ENCODE data around the gene C6orf132. TPM values are rescaled to one million over a fixed set of nuclear protein-coding genes. Genes with fewer than 3 reads are reported as not detected.

C6orf132 gene
- total and polyA plus RNA-seq, 2 of the 8 experiments (the other 6 are each of a cell fraction or from before 2014, with no cell fraction given): 31.5 to 64.0 TPM

DNA sequence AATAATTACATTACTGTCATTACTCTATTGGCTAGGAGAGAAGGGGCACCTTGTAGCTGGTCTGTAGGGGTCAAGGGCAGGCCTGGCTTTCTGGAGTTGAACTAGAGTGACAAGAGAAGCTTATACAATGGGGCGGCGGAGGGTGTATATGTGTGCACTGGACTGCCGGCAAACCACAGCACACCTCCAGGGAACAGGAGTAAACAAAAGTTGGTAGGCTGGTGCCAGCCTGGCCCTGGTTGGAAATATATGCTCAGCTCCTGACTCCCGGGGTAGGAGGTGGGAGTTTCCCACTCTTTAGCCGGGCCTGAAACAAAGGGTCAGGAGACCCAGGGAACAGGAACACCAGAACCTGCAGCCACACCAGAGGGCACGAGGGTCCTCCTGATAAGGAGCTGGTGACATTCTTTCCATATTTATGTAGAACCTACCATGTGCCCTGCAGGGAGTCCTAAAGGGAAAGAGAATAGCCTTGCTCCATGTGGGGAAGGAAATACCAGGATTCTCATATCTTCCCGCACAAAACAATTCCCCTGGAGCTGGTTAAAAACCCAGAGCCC lies 5.1 kb downstream of the C6orf132 start:
- peak overlapping the region in 1 of 4 experiments; percentile 38; a peak in 3 of 7 replicates for H3K9ac ChIP-seq (replicated peaks in 1 of 4; ENCODE audit: extremely low read depth in 1 of 4, low read depth in 3 of 4, low read length in 3 of 4)
- peak; percentile 14 for TF ChIP-seq ASH2L (IDR thresholded peaks at IDR 0.05; ENCODE audit: low read length)
- no peak for TF ChIP-seq JUND (IDR thresholded peaks at IDR 0.05; ENCODE audit: low read length)
- no peak for TF ChIP-seq SP1 (IDR thresholded peaks at IDR 0.05; ENCODE audit: low read depth, low read length)
- TF ChIP-seq SAP30 (IDR thresholded peaks at IDR 0.05; ENCODE audit: insufficient read depth, insufficient replicate concordance, low read length): no peak
- TF ChIP-seq SUZ12 (IDR thresholded peaks at IDR 0.05; ENCODE audit: low read length): no peak
- no peak for TF ChIP-seq CEBPB (IDR thresholded peaks at IDR 0.05; ENCODE audit: low read depth, low read length)
- TF ChIP-seq SIN3A (conservative IDR thresholded peaks at IDR 0.05 in 1 of 2, IDR thresholded peaks at IDR 0.05 in 1 of 2; ENCODE audit: low read depth in 1 of 2, low read length in 2 of 2): 0 out of 4 replicates have a peak, but pooled peaks of 1 of the 2 experiments have one; percentile 11
- no peak for TF ChIP-seq JUN (IDR thresholded peaks at IDR 0.05; ENCODE audit: low read depth, low read length)
- TF ChIP-seq RNF2 (IDR thresholded peaks at IDR 0.05; ENCODE audit: borderline replicate concordance, low read depth, low read length, missing control alignments, poor library complexity, severe bottlenecking): no peak
- TF ChIP-seq RXRA (IDR thresholded peaks at IDR 0.05; ENCODE audit: insufficient read depth, low read depth, low read length): no peak
- TF ChIP-seq SP4 (IDR thresholded peaks at IDR 0.05; ENCODE audit: low read length): no peak
- no peak for TF ChIP-seq CHD2 (IDR thresholded peaks at IDR 0.05; ENCODE audit: low read length)

More for the DNA sequence above, 5.1 kb downstream of the C6orf132 start:
- H3K4me2 ChIP-seq (ENCODE audit: insufficient read depth in 1 of 2, low read depth in 2 of 2, low read length in 2 of 2): peak overlapping the region; percentile 57 to 84
- peaks cover 28 to 65% (median 47%) of the 10 kb centered on the region in 4 experiments for H3K4me1 ChIP-seq (replicated peaks in 1 of 4; ENCODE audit: control insufficient read depth in 3 of 4, insufficient read depth in 4 of 4, low read length in 3 of 4)
- H2BK12ac ChIP-seq (ENCODE audit: low read depth, low read length): peak overlapping the region; percentile 71; the same call in 1 of the 2 replicates
- H2BK20ac ChIP-seq (ENCODE audit: low read length): peak overlapping the region; percentile 40; the same call in 1 of the 2 replicates
- H4K5ac ChIP-seq (ENCODE audit: insufficient read length, low read depth, low read length): peak overlapping the region; percentile 42
- H4K8ac ChIP-seq (ENCODE audit: extremely low read depth, insufficient read depth, low read length): no peak overlapping the region; the same call in 1 of the 2 replicates
- H2BK5ac ChIP-seq (ENCODE audit: low read depth, low read length): peak overlapping the region; percentile 76
- peaks cover 12% of the 10 kb centered on the region for H3K79me1 ChIP-seq (ENCODE audit: low read depth, low read length)
- peaks cover 0 to 7% (median 4%) of the 10 kb centered on the region in 4 experiments; a peak in 4 of 8 replicates for H3K36me3 ChIP-seq (ENCODE audit: control insufficient read depth in 2 of 4, insufficient read depth in 4 of 4, low read length in 3 of 4)
- H3K56ac ChIP-seq (replicated peaks; ENCODE audit: insufficient read length, low read depth, low read length): peak overlapping the region; percentile 5
- H3K23me2 ChIP-seq (ENCODE audit: low read depth, low read length): peaks cover 8% of the 10 kb centered on the region
- no peak overlapping the region for H2AFZ ChIP-seq (ENCODE audit: low read length)
- H3K27me3 ChIP-seq (replicated peaks in 1 of 4; ENCODE audit: control insufficient read depth in 3 of 4, extremely low read depth in 1 of 4, insufficient read depth in 3 of 4, low read length in 3 of 4): no peaks in the 10 kb centered on the region
- 0 out of 2 replicates have a peak overlapping the region, but pooled peaks have one; percentile 8 for H2AK5ac ChIP-seq (ENCODE audit: low read depth, low read length)
- H3K4me3 ChIP-seq (ENCODE audit: extremely low read depth in 1 of 4, insufficient read depth in 2 of 4, low read depth in 3 of 4, low read length in 4 of 4): peak overlapping the region in 3 of 4 experiments; percentile 6 to 44 (median 8); a peak in 4 of 8 replicates
- ChIA-PET CTCF (ENCODE audit: partially characterized antibody) (interaction anchor here (0.7 to 12.4 kb wide), 24 partner anchors 9 to 84 kb away, joined by 3 to 123 read pairs (median 6); no protein-coding TSS in a partner anchor), POLR2A (ENCODE audit: partially characterized antibody) (interaction anchor here (0.5 to 9.7 kb wide), 27 partner anchors 9 to 777 kb away, joined by 3 to 109 read pairs (median 3); partner anchors contain the start of gene BICRAL)
- H3K79me2 ChIP-seq (ENCODE audit: control insufficient read depth in 1 of 2, insufficient read depth in 2 of 2, low read length in 2 of 2): peaks cover 12 to 68% of the 10 kb centered on the region in 2 experiments
- H3K14ac ChIP-seq (ENCODE audit: insufficient read length): no peak overlapping the region
- peak overlapping the region; percentile 88; the same call in 1 of the 2 replicates for H3K27ac ChIP-seq (ENCODE audit: low read depth, low read length)
- H2BK15ac ChIP-seq (ENCODE audit: low read length): 0 out of 2 replicates have a peak overlapping the region, but pooled peaks have one; percentile 19
- H4K91ac ChIP-seq (replicated peaks; ENCODE audit: insufficient read length, low read length): peak overlapping the region; percentile 45
- H3K18ac ChIP-seq (ENCODE audit: extremely low read depth, low read length): peak overlapping the region; percentile 89
- FAIRE-seq: no peak
- no peaks in the 10 kb centered on the region for H3K9me3 ChIP-seq (ENCODE audit: insufficient read depth in 2 of 2, low read depth in 1 of 2, low read length in 1 of 2)
- DNase-seq (ENCODE audit: low read depth in 1 of 2, low spot score in 2 of 2): peak in 1 of 2 experiments; percentile 65
- no peak overlapping the region for H3K23ac ChIP-seq (ENCODE audit: insufficient read length)
- peak overlapping the region; percentile 39 for H2BK120ac ChIP-seq (replicated peaks; ENCODE audit: low read depth, low read length)
- peaks cover 15 to 26% of the 10 kb centered on the region in 2 experiments for H4K20me1 ChIP-seq (replicated peaks in 1 of 2; ENCODE audit: control insufficient read depth in 1 of 2, insufficient read depth in 2 of 2, low read length in 2 of 2)
- H3K4ac ChIP-seq (replicated peaks; ENCODE audit: insufficient read length, low read depth, low read length): peak overlapping the region; percentile 20
- WGBS, 2 experiments (ENCODE audit: extremely low coverage in 1 of 2, insufficient coverage in 1 of 2, insufficient read length in 1 of 2, insufficient replicate concordance in 2 of 2, low coverage in 1 of 2, low lambda C conversion rate in 2 of 2, missing lambda C conversion rate in 1 of 2): 37% methylated on average over 7 of the region's 7 CpGs; no CpG with 5 or more reads in 1 of the 2 experiments

Data from H1 (cell line).